Cardiac fibroblast (primary cell): ENCODE measurements around the gene THSD4.

Experiments used
- DNase-seq, 2 donors: peaks; one replicate each; pipeline versions ENCODE4 v3.0.0 to v3.0.0-alpha.2; 2010; ENCODE audit warnings: low read depth in 2 of 2
- H3K4me3 ChIP-seq, 2 donors: replicated peaks in 1 of 2; 1 replicate in 1 of 2; 2 replicates in 1 of 2; pipeline ENCODE4 v1.5.1; 2011; ENCODE audit warnings: low read depth in 2 of 2, low read length in 2 of 2, mild to moderate bottlenecking in 2 of 2, moderate library complexity in 1 of 2
- TF ChIP-seq, protein P1 (sequence below): IDR thresholded peaks from one replicate; pipeline ENCODE4 v1.5.1; 2011; ENCODE audit warnings: low read depth, mild to moderate bottlenecking, low read length, inconsistent platforms

Gene THSD4

DNA sequence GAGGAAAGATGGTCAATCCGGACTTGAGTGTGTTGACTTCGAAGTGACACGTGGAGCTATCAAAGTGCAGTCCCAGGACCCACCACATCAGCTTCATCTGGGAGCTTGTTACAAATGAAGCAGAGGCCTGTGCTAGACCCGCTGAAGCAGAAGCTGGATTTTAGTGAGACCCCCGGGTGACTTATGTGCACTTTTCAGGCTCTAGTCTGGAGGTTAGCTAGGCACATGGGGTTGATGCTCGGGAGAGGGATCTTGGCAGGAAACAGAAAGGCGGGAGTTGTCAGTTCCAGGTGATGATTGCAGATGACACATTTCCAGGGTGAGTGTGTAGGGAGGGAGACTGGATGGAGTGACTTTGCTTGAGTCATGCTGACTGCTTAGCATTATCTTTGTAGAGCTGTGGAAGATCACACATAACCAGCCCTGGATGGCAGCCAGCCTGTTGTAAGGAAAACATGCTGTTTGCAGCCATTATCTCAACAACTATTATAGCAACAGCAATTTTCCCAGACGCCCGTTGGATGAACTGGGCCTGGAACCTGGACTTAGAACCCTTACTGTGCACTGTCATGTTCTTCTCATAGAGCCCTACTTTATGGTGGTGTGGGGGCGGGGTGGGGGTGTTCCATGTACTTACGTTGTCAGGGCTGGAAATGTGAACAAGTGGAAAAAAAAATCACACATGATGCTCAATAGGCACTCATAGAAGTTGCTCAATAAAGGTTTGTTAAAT is 122.4 kb downstream of the THSD4 start:
- TF ChIP-seq, protein P1, sequence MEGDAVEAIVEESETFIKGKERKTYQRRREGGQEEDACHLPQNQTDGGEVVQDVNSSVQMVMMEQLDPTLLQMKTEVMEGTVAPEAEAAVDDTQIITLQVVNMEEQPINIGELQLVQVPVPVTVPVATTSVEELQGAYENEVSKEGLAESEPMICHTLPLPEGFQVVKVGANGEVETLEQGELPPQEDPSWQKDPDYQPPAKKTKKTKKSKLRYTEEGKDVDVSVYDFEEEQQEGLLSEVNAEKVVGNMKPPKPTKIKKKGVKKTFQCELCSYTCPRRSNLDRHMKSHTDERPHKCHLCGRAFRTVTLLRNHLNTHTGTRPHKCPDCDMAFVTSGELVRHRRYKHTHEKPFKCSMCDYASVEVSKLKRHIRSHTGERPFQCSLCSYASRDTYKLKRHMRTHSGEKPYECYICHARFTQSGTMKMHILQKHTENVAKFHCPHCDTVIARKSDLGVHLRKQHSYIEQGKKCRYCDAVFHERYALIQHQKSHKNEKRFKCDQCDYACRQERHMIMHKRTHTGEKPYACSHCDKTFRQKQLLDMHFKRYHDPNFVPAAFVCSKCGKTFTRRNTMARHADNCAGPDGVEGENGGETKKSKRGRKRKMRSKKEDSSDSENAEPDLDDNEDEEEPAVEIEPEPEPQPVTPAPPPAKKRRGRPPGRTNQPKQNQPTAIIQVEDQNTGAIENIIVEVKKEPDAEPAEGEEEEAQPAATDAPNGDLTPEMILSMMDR = no peak
- H3K4me3 ChIP-seq = no peak overlapping the region
- DNase-seq = peak; percentile 97 to 98

DNA sequence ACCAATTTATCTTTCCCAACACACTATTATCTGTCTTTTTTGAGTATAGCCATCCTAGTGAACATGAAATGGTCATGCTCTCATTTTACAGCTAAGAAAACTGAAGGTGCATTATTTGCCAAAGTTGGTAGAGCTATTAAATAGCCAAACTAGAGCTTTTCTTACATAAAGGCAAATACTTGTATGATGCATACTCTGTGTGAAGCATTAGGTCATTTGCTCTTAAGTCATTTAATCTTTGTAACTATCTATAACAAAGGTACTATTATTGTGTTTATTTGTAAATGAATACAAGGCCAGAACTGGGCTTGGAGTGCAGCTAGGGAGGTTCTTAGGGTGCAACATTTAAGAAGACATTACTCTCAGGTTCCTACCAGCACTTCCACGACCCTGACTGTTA is 123.7 kb downstream of the THSD4 start:
- TF ChIP-seq, protein P1 = no peak
- no peak overlapping the region for H3K4me3 ChIP-seq
- peak in 1 of 2 donors; percentile 18 for DNase-seq

GRCh38 chr15:71239592-71240364 is 124.5 kb downstream of the THSD4 start:
- DNase-seq = no peak
- H3K4me3 ChIP-seq = no peak overlapping the region
- TF ChIP-seq, protein P1 = no peak

- H3K4me3 ChIP-seq = no peak overlapping the region
- TF ChIP-seq, protein P1 = no peak
- DNase-seq = no peak
Observed at GRCh38 chr15:71242292-71242691, 127.0 kb downstream of the THSD4 start.

GRCh38 chr15:71244250-71244649 is 129.0 kb downstream of the THSD4 start:
- DNase-seq = no peak
- H3K4me3 ChIP-seq = no peak overlapping the region
- TF ChIP-seq, protein P1 = no peak

GRCh38 chr15:71245588-71245987 is 130.3 kb downstream of the THSD4 start:
- no peak overlapping the region for H3K4me3 ChIP-seq
- no peak for DNase-seq
- TF ChIP-seq, protein P1 = no peak
